Ishikawa (cell line): Measurements from ENCODE around the gene C11orf68.

Experiments
- CEBPB ChIP-seq: IDR thresholded peaks from 2 replicates; pipeline ENCODE4 v1.6.1; 2012
- CREB1 ChIP-seq: IDR thresholded peaks from 2 replicates; pipeline ENCODE4 v1.6.1; 2012; ENCODE audit warnings: low read depth
- EGR1 ChIP-seq: IDR thresholded peaks from 2 replicates; pipeline ENCODE4 v1.6.1; 2012
- EP300 ChIP-seq: IDR thresholded peaks from 2 replicates; pipeline ENCODE4 v1.6.1; 2012; ENCODE audit warnings: borderline replicate concordance
- FOXM1 ChIP-seq: IDR thresholded peaks from 2 replicates; pipeline ENCODE4 v1.6.1; 2012; ENCODE audit warnings: low read depth, borderline replicate concordance
- MAX ChIP-seq: IDR thresholded peaks from 2 replicates; pipeline ENCODE4 v1.6.1; 2012
- NFIC ChIP-seq: IDR thresholded peaks from 2 replicates; pipeline ENCODE4 v1.6.1; 2012
- RAD21 ChIP-seq: IDR thresholded peaks from 2 replicates; pipeline ENCODE4 v1.6.1; 2012; ENCODE audit warnings: low read depth
- REST ChIP-seq: IDR thresholded peaks from 2 replicates; pipeline ENCODE4 v1.6.1; 2012; ENCODE audit warnings: low read depth, mild to moderate bottlenecking
- TAF1 ChIP-seq: IDR thresholded peaks from 2 replicates; pipeline ENCODE4 v1.6.1; 2012; ENCODE audit warnings: low read depth, mild to moderate bottlenecking
- TCF12 ChIP-seq: IDR thresholded peaks from 2 replicates; pipeline ENCODE4 v1.6.1; 2012; ENCODE audit warnings: low read depth
- TEAD4 ChIP-seq: IDR thresholded peaks from 2 replicates; pipeline ENCODE4 v1.6.1; 2012
- USF1 ChIP-seq: IDR thresholded peaks from 2 replicates; pipeline ENCODE4 v1.6.1; 2012
- YY1 ChIP-seq: IDR thresholded peaks from 2 replicates; pipeline ENCODE4 v1.6.1; 2012; ENCODE audit warnings: low read depth
- ZBTB7A ChIP-seq: IDR thresholded peaks from 2 replicates; pipeline ENCODE4 v1.6.1; 2012; ENCODE audit warnings: low read depth

Gene C11orf68

GRCh38 chr11:65879617-65880016, 39.2 kb downstream of the C11orf68 start, which contains the start of gene CTSW:
Gene CTSW (plus strand): TSS chr11:65879837. CDS start chr11:65879855, 18 bp downstream.
- TF ChIP-seq EGR1 = no peak
- no peak for TF ChIP-seq TAF1
- no peak for TF ChIP-seq CEBPB
- no peak for TF ChIP-seq REST

- TF ChIP-seq EGR1 (peak; percentile 63), USF1 (peak; percentile 95), ZBTB7A (peak; percentile 74), MAX (peak; percentile 59; the same call in 1 of the 2 replicates), CREB1 (no peak)
These were observed 45.3 kb downstream of the C11orf68 start for GRCh38 chr11:65873318-65874156.

- no peak for TF ChIP-seq EP300
- peak; percentile 80; the same call in 1 of the 2 replicates for TF ChIP-seq ZBTB7A
These were observed 46.1 kb downstream of the C11orf68 start, which contains the start of gene EFEMP2 for GRCh38 chr11:65872586-65873317. Gene EFEMP2 (minus strand): TSS chr11:65872800. CDS start chr11:65872354, 446 bp downstream.

GRCh38 chr11:65871811-65872548, 46.9 kb downstream of the C11orf68 start:
- TF ChIP-seq REST (no peak), CREB1 (no peak), CEBPB (no peak), USF1 (no peak), TCF12 (no peak), RAD21 (no peak), EP300 (no peak), MAX (no peak), ZBTB7A (peak; percentile 18; the same call in 1 of the 2 replicates)

- TF ChIP-seq TEAD4 (no peak), REST (no peak), NFIC (no peak), TCF12 (no peak), RAD21 (no peak), USF1 (no peak), FOXM1 (no peak), ZBTB7A (no peak), EP300 (no peak), MAX (no peak), TAF1 (no peak), YY1 (no peak), CREB1 (no peak), CEBPB (no peak), EGR1 (no peak)
These were observed 47.9 kb downstream of the C11orf68 start for GRCh38 chr11:65870706-65871681.
